OCI-LY3 (cell line): ENCODE data around the gene CSTPP1.

ENCODE experiments used
- EZH2phosphoT487 ChIP-seq: fragments of 200-600 bp; shearing (Covaris generic); IDR thresholded peaks from 2 replicates; pipeline ENCODE4 v1.6.1; 2018; ENCODE audit warnings: antibody characterized with exemption, mixed run types, low read depth
- TF ChIP-seq, protein P1 (sequence below): fragments of 200-600, 300-600 bp; sonication (generic); IDR thresholded peaks from 2 replicates; pipeline ENCODE4 v1.5.1; 2014; ENCODE audit warnings: antibody characterized with exemption, low read length, low read depth

DNA sequence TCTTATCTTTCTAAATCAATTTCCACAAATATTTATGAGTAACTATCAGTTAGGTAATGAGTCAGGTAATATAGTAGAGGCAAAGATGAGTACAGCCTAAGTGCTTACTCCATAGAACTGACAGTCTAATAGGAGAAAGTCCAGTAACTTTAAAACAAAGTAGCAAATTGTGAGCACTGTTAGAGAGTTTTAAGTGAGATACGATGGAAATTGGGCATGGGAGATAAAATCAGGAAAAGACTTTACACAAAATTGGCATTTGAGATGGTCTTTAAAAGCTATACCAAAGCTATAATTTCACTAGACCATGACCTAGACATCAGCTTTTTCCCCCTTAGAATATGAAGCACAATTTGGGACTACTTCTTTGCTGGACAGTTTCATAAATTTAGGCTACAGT lies 113.7 kb downstream of the CSTPP1 start:
- TF ChIP-seq, protein P1, sequence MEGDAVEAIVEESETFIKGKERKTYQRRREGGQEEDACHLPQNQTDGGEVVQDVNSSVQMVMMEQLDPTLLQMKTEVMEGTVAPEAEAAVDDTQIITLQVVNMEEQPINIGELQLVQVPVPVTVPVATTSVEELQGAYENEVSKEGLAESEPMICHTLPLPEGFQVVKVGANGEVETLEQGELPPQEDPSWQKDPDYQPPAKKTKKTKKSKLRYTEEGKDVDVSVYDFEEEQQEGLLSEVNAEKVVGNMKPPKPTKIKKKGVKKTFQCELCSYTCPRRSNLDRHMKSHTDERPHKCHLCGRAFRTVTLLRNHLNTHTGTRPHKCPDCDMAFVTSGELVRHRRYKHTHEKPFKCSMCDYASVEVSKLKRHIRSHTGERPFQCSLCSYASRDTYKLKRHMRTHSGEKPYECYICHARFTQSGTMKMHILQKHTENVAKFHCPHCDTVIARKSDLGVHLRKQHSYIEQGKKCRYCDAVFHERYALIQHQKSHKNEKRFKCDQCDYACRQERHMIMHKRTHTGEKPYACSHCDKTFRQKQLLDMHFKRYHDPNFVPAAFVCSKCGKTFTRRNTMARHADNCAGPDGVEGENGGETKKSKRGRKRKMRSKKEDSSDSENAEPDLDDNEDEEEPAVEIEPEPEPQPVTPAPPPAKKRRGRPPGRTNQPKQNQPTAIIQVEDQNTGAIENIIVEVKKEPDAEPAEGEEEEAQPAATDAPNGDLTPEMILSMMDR: no peak
- TF ChIP-seq EZH2phosphoT487: no peak
